ENCODE measurements around the gene OXLD1. TPM values are rescaled to one million over a fixed set of nuclear protein-coding genes. Genes with fewer than 3 reads are reported as not detected.

OXLD1 gene
- polyA plus RNA-seq, 1 donor (not counting 4 experiments of a cell fraction or from before 2014, with no cell fraction given), result 16.3 TPM

DNA sequence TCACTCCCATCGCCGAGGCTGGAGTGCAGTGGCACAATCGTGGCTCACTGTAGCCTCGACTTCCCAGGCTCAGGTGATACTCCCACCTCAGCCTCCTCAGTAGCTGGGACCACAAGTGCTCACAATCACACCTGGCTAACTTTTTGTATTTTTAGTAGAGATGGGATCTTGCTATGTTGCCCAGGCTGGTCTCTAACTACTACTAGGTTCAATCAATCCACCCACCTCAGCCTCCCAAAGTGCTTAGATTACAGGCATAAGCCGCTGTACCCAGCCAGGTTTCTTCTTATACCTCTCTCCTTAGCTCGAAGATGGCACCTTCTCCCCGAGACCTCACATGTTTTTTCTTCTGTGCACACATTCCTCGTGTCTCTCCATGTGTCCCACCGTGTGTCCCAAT lies 26.4 kb downstream of the OXLD1 start:
- dilution Hi-C loops (cut with MboI; ENCODE audit: extremely low pct_ligation_motif_present, low sequenced_read_pairs), result no loop called here

DNA sequence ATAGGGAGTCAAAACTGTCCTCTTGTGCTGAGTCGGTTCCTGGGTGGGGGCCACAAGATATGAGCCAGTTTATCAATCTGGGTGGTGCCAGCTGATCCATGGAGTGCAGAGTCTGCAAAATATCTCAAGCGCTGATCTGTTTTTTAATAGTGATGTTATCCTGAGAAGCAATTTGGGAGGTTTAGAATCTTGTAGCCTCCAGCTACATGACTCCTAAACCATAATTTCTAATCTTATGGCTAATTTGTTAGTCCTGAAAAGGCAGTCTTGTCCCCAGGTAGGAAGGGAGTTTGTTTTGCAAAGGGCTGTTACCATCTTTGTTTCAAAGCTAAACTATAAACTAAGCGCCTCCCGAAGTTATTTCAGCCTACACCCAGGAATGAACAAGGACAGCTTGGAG lies 27.7 kb downstream of the OXLD1 start:
- Histone ChIP-seq H3K4me1 (ENCODE audit: control insufficient read depth, extremely low read depth, insufficient read depth, low read length) (peaks cover 25% of the 10 kb centered on the region), H3K27me3 (ENCODE audit: control insufficient read depth, extremely low read depth, insufficient read depth, low read length) (no peaks in the 10 kb centered on the region), H3K36me3 (ENCODE audit: control insufficient read depth in 2 of 2, extremely low read depth in 1 of 2, insufficient read depth in 2 of 2, low read length in 2 of 2) (peaks cover 0 to 2% of the 10 kb centered on the region in 2 experiments), H3K9me1 (ENCODE audit: control insufficient read depth, extremely low read depth, insufficient read depth, low read length) (no peaks in the 10 kb centered on the region), H3K9ac (ENCODE audit: control insufficient read depth, extremely low read depth, insufficient read depth, low read length) (no peak overlapping the region), H4K20me1 (ENCODE audit: control insufficient read depth, extremely low read depth, insufficient read depth, low read length) (no peaks in the 10 kb centered on the region), H3K27ac (ENCODE audit: control insufficient read depth, insufficient read depth, low read length) (no peak overlapping the region), H3K4me2 (ENCODE audit: control insufficient read depth, extremely low read depth, insufficient read depth, low read depth, low read length) (no peak overlapping the region), H3K79me2 (ENCODE audit: control insufficient read depth, insufficient read depth, low read length) (peaks cover 30% of the 10 kb centered on the region), H3K4me3 (ENCODE audit: control insufficient read depth in 2 of 3, extremely low read depth in 1 of 3, insufficient read depth in 2 of 3, low read depth in 1 of 3, low read length in 3 of 3) (no peak overlapping the region), H3K9me3 (ENCODE audit: control insufficient read depth, low read depth, low read length) (no peaks in the 10 kb centered on the region), H2AFZ (ENCODE audit: control insufficient read depth, low read length) (no peak overlapping the region)
- FAIRE-seq (no peak), DNase-seq (ENCODE audit: low read depth, low spot score) (no peak)
- TF ChIP-seq, protein P1, sequence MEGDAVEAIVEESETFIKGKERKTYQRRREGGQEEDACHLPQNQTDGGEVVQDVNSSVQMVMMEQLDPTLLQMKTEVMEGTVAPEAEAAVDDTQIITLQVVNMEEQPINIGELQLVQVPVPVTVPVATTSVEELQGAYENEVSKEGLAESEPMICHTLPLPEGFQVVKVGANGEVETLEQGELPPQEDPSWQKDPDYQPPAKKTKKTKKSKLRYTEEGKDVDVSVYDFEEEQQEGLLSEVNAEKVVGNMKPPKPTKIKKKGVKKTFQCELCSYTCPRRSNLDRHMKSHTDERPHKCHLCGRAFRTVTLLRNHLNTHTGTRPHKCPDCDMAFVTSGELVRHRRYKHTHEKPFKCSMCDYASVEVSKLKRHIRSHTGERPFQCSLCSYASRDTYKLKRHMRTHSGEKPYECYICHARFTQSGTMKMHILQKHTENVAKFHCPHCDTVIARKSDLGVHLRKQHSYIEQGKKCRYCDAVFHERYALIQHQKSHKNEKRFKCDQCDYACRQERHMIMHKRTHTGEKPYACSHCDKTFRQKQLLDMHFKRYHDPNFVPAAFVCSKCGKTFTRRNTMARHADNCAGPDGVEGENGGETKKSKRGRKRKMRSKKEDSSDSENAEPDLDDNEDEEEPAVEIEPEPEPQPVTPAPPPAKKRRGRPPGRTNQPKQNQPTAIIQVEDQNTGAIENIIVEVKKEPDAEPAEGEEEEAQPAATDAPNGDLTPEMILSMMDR (optimal IDR thresholded peaks at IDR 0.05 in 1 of 3, IDR thresholded peaks at IDR 0.05 in 1 of 3, conservative IDR thresholded peaks at IDR 0.05 in 1 of 3; ENCODE audit: extremely low read depth in 1 of 3, insufficient read depth in 2 of 3, low read length in 3 of 3), result no peak
- TF ChIP-seq EZH2 (IDR thresholded peaks at IDR 0.05; ENCODE audit: low read length), result no peak
- dilution Hi-C loops (cut with MboI; ENCODE audit: extremely low pct_ligation_motif_present, low sequenced_read_pairs), result no loop called here

More for the DNA sequence above, 26.4 kb downstream of the OXLD1 start:
- DNase-seq (ENCODE audit: low read depth, low spot score), result no peak
- no peaks in the 10 kb centered on the region for H3K27me3 ChIP-seq (ENCODE audit: control insufficient read depth, extremely low read depth, insufficient read depth, low read length)
- H3K9me1 ChIP-seq (ENCODE audit: control insufficient read depth, extremely low read depth, insufficient read depth, low read length), result no peaks in the 10 kb centered on the region
- TF ChIP-seq, protein P1 (optimal IDR thresholded peaks at IDR 0.05 in 1 of 3, IDR thresholded peaks at IDR 0.05 in 1 of 3, conservative IDR thresholded peaks at IDR 0.05 in 1 of 3; ENCODE audit: extremely low read depth in 1 of 3, insufficient read depth in 2 of 3, low read length in 3 of 3), result no peak
- TF ChIP-seq EZH2 (IDR thresholded peaks at IDR 0.05; ENCODE audit: low read length), result no peak
- H3K79me2 ChIP-seq (ENCODE audit: control insufficient read depth, insufficient read depth, low read length), result peaks cover 17% of the 10 kb centered on the region
- H4K20me1 ChIP-seq (ENCODE audit: control insufficient read depth, extremely low read depth, insufficient read depth, low read length), result no peaks in the 10 kb centered on the region
- H2AFZ ChIP-seq (ENCODE audit: control insufficient read depth, low read length), result no peak overlapping the region
- no peak overlapping the region for H3K4me3 ChIP-seq (ENCODE audit: control insufficient read depth in 2 of 3, extremely low read depth in 1 of 3, insufficient read depth in 2 of 3, low read depth in 1 of 3, low read length in 3 of 3)
- H3K4me2 ChIP-seq (ENCODE audit: control insufficient read depth, extremely low read depth, insufficient read depth, low read depth, low read length), result no peak overlapping the region
- H3K9ac ChIP-seq (ENCODE audit: control insufficient read depth, extremely low read depth, insufficient read depth, low read length), result no peak overlapping the region
- FAIRE-seq, result no peak
- no peaks in the 10 kb centered on the region for H3K36me3 ChIP-seq (ENCODE audit: control insufficient read depth in 2 of 2, extremely low read depth in 1 of 2, insufficient read depth in 2 of 2, low read length in 2 of 2)
- peaks cover 25% of the 10 kb centered on the region for H3K4me1 ChIP-seq (ENCODE audit: control insufficient read depth, extremely low read depth, insufficient read depth, low read length)
- no peak overlapping the region for H3K27ac ChIP-seq (ENCODE audit: control insufficient read depth, insufficient read depth, low read length)
- H3K9me3 ChIP-seq (ENCODE audit: control insufficient read depth, low read depth, low read length), result no peaks in the 10 kb centered on the region

Data from keratinocyte (primary cell).